K562 (cell line): ENCODE measurements around the gene APPBP2. TPM values are rescaled to one million over a fixed set of nuclear protein-coding genes. Genes with fewer than 3 reads are reported as not detected.

ENCODE experiments used
- EP300 ChIP-seq: IDR thresholded peaks from 2 replicates; pipeline ENCODE4 v1.6.1; 2012; ENCODE audit warnings: low read length, improper control_type of control experiment
- FOXJ2 ChIP-seq: fragments of 200-800 bp; sonication (Bioruptor generic); IDR thresholded peaks from 2 replicates; pipeline ENCODE4 v1.6.1; 2016; ENCODE audit warnings: missing genetic modification characterization, missing compliant biosample characterization
- NR2C1 ChIP-seq, 2 experiments: fragments of 450-650 bp; IDR thresholded peaks; 2 replicates each; pipeline ENCODE4 v1.6.1; 2017; ENCODE audit warnings: mild to moderate bottlenecking in 2 of 2, antibody characterized with exemption in 1 of 2, inconsistent platforms in 1 of 2, missing compliant biosample characterization in 1 of 2, missing genetic modification characterization in 1 of 2
- PCBP1 ChIP-seq: fragments of 200-400 bp; formaldehyde crosslinking; IDR thresholded peaks from 2 replicates; pipeline ENCODE4 v1.6.1; 2018; ENCODE audit warnings: mild to moderate bottlenecking, low read depth, low read length; ENCODE audit not compliant: poor library complexity, severe bottlenecking
- RAD21 ChIP-seq, 2 experiments: fragments of 250-450 bp in 1 of 2; fragments of 450-650 bp in 1 of 2; sonication (Bioruptor Pico) in 1 of 2; formaldehyde crosslinking in 1 of 2; IDR thresholded peaks in 1 of 2; conservative IDR thresholded peaks in 1 of 2; 2 replicates each; pipeline versions ENCODE4 v1.4.0 to v1.8.0; 2020 to 2022; ENCODE audit warnings: mild to moderate bottlenecking in 2 of 2, moderate library complexity in 1 of 2
- SAFB ChIP-seq: fragments of 200-400 bp; formaldehyde crosslinking; IDR thresholded peaks from 2 replicates; pipeline ENCODE4 v1.6.1; 2017; ENCODE audit warnings: low read depth, low read length, borderline replicate concordance
- TAF15 ChIP-seq: fragments of 200-400 bp; formaldehyde crosslinking; IDR thresholded peaks from 2 replicates; pipeline ENCODE4 v1.6.1; 2017; ENCODE audit warnings: mild to moderate bottlenecking, low read depth, low read length, moderate library complexity
- TCF15 ChIP-seq: fragments of 250-450 bp; sonication (Bioruptor Pico); IDR thresholded peaks from 2 replicates; pipeline ENCODE4 v1.8.0; 2022; ENCODE audit warnings: moderate library complexity, mild to moderate bottlenecking, inconsistent platforms
- TEAD2 ChIP-seq: fragments of 450-650 bp; IDR thresholded peaks from 2 replicates; pipeline ENCODE4 v1.6.1; 2016; ENCODE audit warnings: missing genetic modification characterization, control low read depth, missing compliant biosample characterization
- ZNF263 ChIP-seq: sonication (generic); formaldehyde crosslinking; IDR thresholded peaks from 2 replicates; pipeline ENCODE4 v1.8.0; 2022; ENCODE audit warnings: mild to moderate bottlenecking, missing genetic modification reagents, borderline replicate concordance
- ZNF324 ChIP-seq: fragments of 250-450 bp; sonication (Bioruptor Pico); IDR thresholded peaks from 2 replicates; pipeline ENCODE4 v1.4.0; 2020; ENCODE audit warnings: mild to moderate bottlenecking
- ZNF407 ChIP-seq: fragments of 450-650 bp; IDR thresholded peaks from 2 replicates; pipeline ENCODE4 v1.6.1; 2016; ENCODE audit warnings: low read depth
- ZNF592 ChIP-seq: fragments of 450-650 bp; IDR thresholded peaks from 2 replicates; pipeline ENCODE4 v1.6.1; 2017; ENCODE audit warnings: antibody characterized with exemption, mild to moderate bottlenecking
- ZNF75A ChIP-seq: fragments of 450-650 bp; formaldehyde crosslinking; IDR thresholded peaks from 2 replicates; pipeline ENCODE4 v1.4.0; 2020; ENCODE audit warnings: mild to moderate bottlenecking
- ZNF764 ChIP-seq: fragments of 250-450 bp; sonication (Bioruptor Pico); IDR thresholded peaks from 2 replicates; pipeline ENCODE4 v1.4.0; 2020; ENCODE audit warnings: low read depth, mild to moderate bottlenecking, moderate library complexity
- polyA plus RNA-seq, 8 experiments: library from polyadenylated mRNA; depleted of rRNA in 4 of 8; stranded (reverse) in 5 of 8; unstranded in 3 of 8; fragments of >200 nt; fragmentation: Nextera tagmentation in 2 of 8; fragmentation: Illumina TruSeq in 1 of 8; extraction: Ambion mirVana in 2 of 8; extraction: Trizol in 1 of 8; gene quantifications; 2 replicates each; pipeline versions ENCODE4 v1.2.1 to v1.2.3, GENCODE V29; 2011 to 2014; ENCODE audit warnings: inconsistent platforms in 1 of 8, missing spikeins in 1 of 8
- total RNA-seq, 7 experiments: library from RNA; depleted of rRNA in 6 of 7; stranded (reverse); fragments of >200 nt in 6 of 7; fragmentation: Illumina TruSeq in 2 of 7; extraction: Trizol in 2 of 7; gene quantifications; 2 replicates each; pipeline versions ENCODE4 v1.2.1 to v1.2.3, GENCODE V29; 2011 to 2021; ENCODE audit warnings: low replicate concordance in 1 of 7

The APPBP2 gene
- total and polyA plus RNA-seq, 9 of the 15 experiments (the other 6 are each of a cell fraction or from before 2014, with no cell fraction given): 2.7 to 16.8 (median 6.9) TPM

- TF ChIP-seq ZNF407 (no peak), SAFB (no peak), ZNF75A (no peak), TCF15 (CRISPR knock-in tag) (no peak), TEAD2 (tag) (no peak), RAD21 (CRISPR knock-in tag; conservative IDR thresholded peaks at IDR 0.05 in 1 of 2, IDR thresholded peaks at IDR 0.05 in 1 of 2) (no peak), NR2C1 (IDR thresholded peaks at IDR 0.05) (no peak), NR2C1 (tag; IDR thresholded peaks at IDR 0.05) (no peak), TAF15 (no peak), ZNF764 (CRISPR knock-in tag) (no peak), ZNF592 (no peak), ZNF263 (CRISPR knock-in tag) (no peak), FOXJ2 (no peak), PCBP1 (no peak), EP300 (no peak), ZNF324 (no peak)
These were observed 16.0 kb upstream of the APPBP2 start (continued) for GRCh38 chr17:60542071-60542470.
